ENCODE data around the gene CAP2. TPM values are rescaled to one million over a fixed set of nuclear protein-coding genes. Genes with fewer than 3 reads are reported as not detected.

CAP2 gene
- total RNA-seq, 2 donors from 2014 or later: 2.3 to 5.7 TPM

DNA sequence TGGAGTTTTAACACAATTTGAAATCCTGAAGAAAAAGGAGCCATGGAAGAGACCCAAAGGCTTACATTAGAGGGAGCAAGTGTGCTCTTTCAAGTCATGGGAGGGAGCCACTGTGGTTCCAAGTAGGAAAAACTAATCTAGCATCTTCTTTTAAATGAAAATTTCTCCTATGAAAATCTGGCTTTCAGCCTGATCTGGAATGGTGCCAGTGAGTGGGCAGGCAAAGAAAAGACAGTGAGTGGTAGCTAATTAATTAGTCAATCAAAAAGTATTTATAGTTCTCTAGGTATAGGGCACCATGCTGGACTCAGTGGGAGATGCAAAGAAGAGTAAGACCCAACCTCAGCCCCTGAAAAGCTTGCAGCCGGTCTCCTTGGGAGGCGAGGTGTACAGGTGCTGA lies 21.9 kb downstream of the CAP2 start:
- TF ChIP-seq POLR2A (IDR thresholded peaks at IDR 0.05) (no peak), CTCF (IDR thresholded peaks at IDR 0.05) (no peak)
- ATAC-seq (no peak), DNase-seq (no peak)
- H3K27ac ChIP-seq: no peak overlapping the region
- no peaks in the 10 kb centered on the region for H3K36me3 ChIP-seq (replicated peaks in 1 of 2; ENCODE audit: insufficient read depth in 1 of 2, low read depth in 2 of 2)
- no peaks in the 10 kb centered on the region for H3K27me3 ChIP-seq
- H3K4me3 ChIP-seq: no peak overlapping the region
- no peaks in the 10 kb centered on the region for H3K4me1 ChIP-seq
- no peaks in the 10 kb centered on the region for H3K9me3 ChIP-seq
- WGBS, 2 donors: 96 to 97% methylated on average over 2 of the region's 2 CpGs
- intact Hi-C loops (cut with DNase I): no loop called here

DNA sequence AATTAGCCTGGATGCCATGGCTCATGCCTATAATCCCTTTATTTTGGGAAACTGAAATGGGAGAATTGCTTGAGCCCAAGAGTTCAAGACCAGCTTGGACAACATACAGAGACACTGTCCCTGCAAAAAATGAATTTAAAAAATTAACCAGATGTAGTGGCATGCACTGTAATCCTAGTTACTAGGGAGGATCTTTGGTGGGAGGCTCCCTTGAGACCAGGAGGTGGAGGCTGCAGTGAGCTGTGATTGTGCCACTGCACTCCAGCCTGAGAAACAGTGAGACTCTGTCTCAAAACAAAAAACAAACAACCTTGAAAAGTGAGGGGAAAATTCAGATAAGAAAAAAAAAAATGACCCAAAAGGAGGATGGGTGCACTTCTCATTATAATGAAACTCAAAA lies 23.4 kb downstream of the CAP2 start:
- H3K27me3 ChIP-seq: no peaks in the 10 kb centered on the region
- H3K4me3 ChIP-seq: no peak overlapping the region
- TF ChIP-seq CTCF (IDR thresholded peaks at IDR 0.05): no peak
- TF ChIP-seq POLR2A (IDR thresholded peaks at IDR 0.05): no peak
- H3K36me3 ChIP-seq (replicated peaks in 1 of 2; ENCODE audit: insufficient read depth in 1 of 2, low read depth in 2 of 2): no peaks in the 10 kb centered on the region
- no peaks in the 10 kb centered on the region for H3K4me1 ChIP-seq
- H3K27ac ChIP-seq: no peak overlapping the region
- intact Hi-C loops (cut with DNase I): no loop called here
- DNase-seq: no peak
- no peaks in the 10 kb centered on the region for H3K9me3 ChIP-seq
- ATAC-seq: no peak

- DNase-seq: no peak
- Histone ChIP-seq H3K4me1 (no peaks in the 10 kb centered on the region), H3K27me3 (no peaks in the 10 kb centered on the region), H3K27ac (no peak overlapping the region), H3K9me3 (no peaks in the 10 kb centered on the region), H3K4me3 (no peak overlapping the region), H3K36me3 (replicated peaks in 1 of 2; ENCODE audit: insufficient read depth in 1 of 2, low read depth in 2 of 2) (no peaks in the 10 kb centered on the region)
- TF ChIP-seq CTCF (IDR thresholded peaks at IDR 0.05) (no peak), POLR2A (IDR thresholded peaks at IDR 0.05) (no peak)
- 59 to 66% methylated on average over 4 of the region's 4 CpGs for WGBS, 2 donors
- intact Hi-C loops (cut with DNase I): no loop called here
- no peak for ATAC-seq
Observed at GRCh38 chr6:17417817-17418216, 24.4 kb downstream of the CAP2 start.

DNA sequence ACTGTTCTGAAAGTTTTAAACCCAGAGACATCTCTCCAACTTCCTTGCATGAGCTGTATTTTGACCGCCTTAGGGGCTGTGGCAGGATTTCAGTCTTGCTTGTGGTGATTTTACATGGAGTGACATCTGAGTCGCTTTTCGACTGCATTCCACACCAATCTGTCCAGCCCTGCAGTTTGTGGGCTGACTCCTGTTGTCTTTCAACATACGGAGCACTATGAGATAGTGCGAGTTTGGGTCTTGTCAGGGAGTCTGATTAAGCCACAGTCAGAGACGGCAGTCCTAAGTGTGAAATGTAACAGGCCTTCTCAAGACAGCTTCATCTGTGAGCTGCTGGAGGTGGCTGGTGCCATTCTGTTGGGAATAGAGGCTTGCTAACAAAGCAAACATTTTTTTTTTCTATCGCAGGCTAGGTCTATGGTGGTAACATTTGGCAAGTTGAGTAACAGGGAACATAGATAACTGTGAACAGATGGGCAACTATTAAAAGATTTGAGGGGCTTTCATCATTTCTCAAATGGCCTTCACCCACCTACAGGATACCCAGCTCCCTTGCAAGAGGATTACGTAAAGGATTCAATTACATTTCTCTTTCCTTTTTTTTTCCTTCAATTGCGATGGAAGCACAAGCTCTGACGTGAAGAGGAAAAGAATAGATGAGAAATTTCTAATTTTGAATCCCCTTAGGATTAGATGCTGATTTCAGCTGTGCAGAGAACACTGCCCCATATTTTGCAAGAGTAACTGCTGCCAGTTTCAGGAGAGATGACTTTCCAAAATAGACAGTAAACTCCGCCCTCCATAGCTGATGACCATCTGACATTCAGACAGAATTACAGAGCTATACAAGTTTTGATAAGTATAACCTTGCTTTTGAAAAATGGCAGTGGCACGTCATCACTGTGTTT lies 25.1 kb downstream of the CAP2 start:
- H3K9me3 ChIP-seq: no peaks in the 10 kb centered on the region
- TF ChIP-seq CTCF (IDR thresholded peaks at IDR 0.05) (no peak), POLR2A (IDR thresholded peaks at IDR 0.05) (no peak)
- intact Hi-C loops (cut with DNase I): no loop called here
- DNase-seq (no peak), ATAC-seq (no peak)
- H3K4me1 ChIP-seq: no peaks in the 10 kb centered on the region
- no peaks in the 10 kb centered on the region for H3K27me3 ChIP-seq
- WGBS, 2 donors: 71 to 80% methylated on average over 12 of the region's 12 CpGs
- no peak overlapping the region for H3K27ac ChIP-seq
- no peaks in the 10 kb centered on the region for H3K36me3 ChIP-seq (replicated peaks in 1 of 2; ENCODE audit: insufficient read depth in 1 of 2, low read depth in 2 of 2)
- no peak overlapping the region for H3K4me3 ChIP-seq

DNA sequence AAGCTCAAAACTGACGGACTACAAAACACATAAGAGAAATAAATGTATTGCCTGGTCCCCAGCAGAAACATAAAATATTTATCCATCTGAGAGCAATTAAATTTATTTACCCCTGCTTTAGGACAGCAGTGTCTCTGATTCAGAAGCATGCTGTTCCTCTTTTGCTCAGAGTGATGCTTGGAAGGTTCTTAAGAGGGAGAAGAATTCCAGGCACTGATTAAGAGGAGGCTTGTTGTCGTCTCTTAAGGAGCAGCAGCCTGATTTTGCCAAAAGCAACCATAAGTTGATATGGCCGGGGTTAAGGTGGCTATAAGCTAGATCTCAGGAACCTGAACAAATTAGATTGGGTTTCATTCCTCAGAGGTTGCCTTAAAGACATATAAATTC lies 25.8 kb downstream of the CAP2 start:
- DNase-seq: no peak
- ATAC-seq: no peak
- H3K9me3 ChIP-seq: no peaks in the 10 kb centered on the region
- intact Hi-C loops (cut with DNase I): no loop called here
- no peaks in the 10 kb centered on the region for H3K4me1 ChIP-seq
- 90 to 93% methylated on average over 3 of the region's 3 CpGs for WGBS, 2 donors
- H3K27ac ChIP-seq: no peak overlapping the region
- no peaks in the 10 kb centered on the region for H3K27me3 ChIP-seq
- H3K36me3 ChIP-seq (replicated peaks in 1 of 2; ENCODE audit: insufficient read depth in 1 of 2, low read depth in 2 of 2): no peaks in the 10 kb centered on the region
- no peak overlapping the region for H3K4me3 ChIP-seq
- TF ChIP-seq CTCF (IDR thresholded peaks at IDR 0.05): no peak

Measured in body of pancreas (tissue), 4 donors.